HG02870 (cell line): Measurements from ENCODE around the gene SELENOF.

Experiments used
- ATAC-seq: cut with Tn5 transposase; IDR thresholded peaks from one replicate; pipeline ENCODE4 v1.9.1; 2021; ENCODE audit warnings: mild to moderate bottlenecking, moderate library complexity; ENCODE audit not compliant: unreplicated experiment

The SELENOF gene

GRCh38 chr1:86913896-86914600, at the start of gene SELENOF:
Gene SELENOF, minus strand, starts transcription at chr1:86914126. Its CDS starts 15 bp downstream, at chr1:86914111.
- peak; percentile 79 for ATAC-seq

GRCh38 chr1:86960548-86960947, 46.6 kb upstream of the SELENOF start:
- no peak for ATAC-seq

DNA sequence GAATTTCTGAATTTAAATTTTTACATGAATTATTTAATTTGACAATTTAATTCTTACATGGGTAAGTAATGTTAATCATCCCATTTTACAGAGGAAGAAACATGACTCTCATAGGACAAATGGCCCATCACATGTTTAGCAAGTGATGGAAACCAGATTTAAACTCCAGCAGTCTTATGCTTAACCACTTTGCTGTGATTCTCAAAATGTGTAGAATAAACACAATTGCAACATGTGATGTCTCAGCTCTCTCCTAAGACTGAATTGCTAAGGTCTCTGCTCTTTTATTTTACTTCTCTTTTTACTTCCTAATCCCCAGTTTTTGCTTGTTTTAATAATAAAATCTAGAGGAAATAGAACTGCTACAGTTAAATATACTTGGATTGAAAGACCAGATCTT, 43.3 kb upstream of the SELENOF start:
- no peak for ATAC-seq

GRCh38 chr1:86956221-86956620, 42.3 kb upstream of the SELENOF start:
- ATAC-seq, result no peak

GRCh38 chr1:86955678-86956077, 41.8 kb upstream of the SELENOF start:
- ATAC-seq, result no peak

DNA sequence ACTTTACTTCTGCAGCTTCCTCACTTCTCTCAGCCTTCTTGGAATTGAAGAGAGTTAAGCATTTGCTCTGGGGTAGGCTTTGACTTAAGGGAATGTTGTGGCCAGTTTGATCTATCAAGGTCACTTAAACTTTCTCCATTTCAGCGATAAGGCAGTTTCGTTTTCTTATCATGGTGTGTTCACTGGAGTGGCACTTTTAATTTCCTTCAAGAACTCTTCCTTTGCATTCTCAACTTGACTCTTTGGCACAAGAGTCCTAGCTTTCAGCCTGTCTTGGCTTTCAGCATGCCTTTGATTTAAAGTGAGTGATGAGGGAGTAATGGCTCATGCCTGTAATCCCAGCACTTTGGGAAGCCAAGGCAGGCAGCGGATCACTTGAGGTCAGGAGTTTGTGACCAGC, 39.2 kb upstream of the SELENOF start:
- no peak for ATAC-seq

GRCh38 chr1:86951430-86951829, 37.5 kb upstream of the SELENOF start:
- no peak for ATAC-seq

DNA sequence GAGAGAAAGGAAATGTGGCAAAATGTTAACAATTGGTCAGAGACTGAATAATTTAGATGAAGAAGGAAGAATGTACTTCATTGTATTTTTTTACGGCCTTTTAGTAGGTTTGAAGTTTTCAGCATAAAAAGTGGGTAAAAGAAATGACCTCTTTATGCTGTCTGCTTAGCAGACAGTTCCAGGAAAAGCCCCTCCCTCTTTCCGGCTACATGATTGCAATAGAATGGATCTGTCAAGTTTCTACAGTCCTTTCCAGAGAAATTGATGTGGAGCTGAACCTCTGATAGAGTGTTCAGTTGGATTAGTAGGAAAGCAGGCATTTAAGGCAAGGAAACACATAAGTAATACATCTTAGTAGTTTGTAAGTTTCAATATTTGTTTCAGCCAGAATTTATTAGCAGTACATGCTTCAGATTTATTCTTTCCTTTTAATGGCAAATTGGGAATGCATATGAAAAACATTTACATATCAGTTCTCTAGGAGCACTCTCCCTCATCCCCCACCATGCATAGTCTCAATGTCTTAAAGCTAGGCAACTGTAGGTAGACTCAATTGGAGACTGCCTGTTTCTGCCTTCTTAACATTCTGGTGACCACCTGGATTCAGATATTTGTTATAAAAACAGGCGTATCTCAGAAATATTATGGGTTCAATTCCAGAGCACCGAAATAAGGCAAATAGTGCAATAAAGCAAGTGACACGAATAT, 36.9 kb upstream of the SELENOF start:
- no peak for ATAC-seq

DNA sequence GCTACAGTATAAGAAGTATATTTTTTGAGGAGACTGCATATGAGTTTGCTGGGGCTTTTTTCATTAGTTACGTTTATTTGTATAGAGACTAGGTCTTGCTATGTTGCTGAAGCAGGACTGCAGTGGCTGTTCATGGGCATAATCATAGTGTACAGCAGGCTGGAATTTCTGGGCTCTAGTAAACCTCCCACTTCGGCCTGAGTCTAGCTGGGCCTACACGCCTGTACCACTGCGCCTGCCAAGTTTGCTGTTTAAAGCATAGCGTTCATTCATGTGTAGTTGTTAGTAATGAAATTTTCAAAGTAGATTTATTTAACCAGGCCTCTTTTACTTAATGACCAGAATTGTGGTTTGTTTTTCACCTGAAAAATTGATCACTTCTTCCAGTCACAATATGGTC, 34.3 kb upstream of the SELENOF start:
- no peak for ATAC-seq

- ATAC-seq, result no peak
Measured at GRCh38 chr1:86942743-86943142, 28.8 kb upstream of the SELENOF start.

DNA sequence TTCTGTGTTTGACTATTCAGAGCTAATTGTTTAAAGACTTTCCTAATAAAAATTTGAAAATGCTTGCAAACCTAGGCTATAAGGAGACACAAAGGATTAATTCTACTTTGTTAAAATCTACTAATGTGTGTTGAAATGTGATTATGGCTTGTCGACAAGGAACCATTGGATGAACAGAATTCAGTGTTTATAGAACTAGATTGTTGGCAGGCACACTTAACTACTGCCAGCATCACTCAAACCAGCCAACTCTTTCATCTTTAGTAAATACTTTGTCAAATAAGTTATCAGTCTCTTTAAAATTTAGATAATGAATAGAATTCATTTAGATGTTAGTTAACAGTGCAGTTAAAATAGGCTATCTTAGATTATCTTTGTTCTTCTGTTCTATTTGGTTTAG, 28.1 kb upstream of the SELENOF start:
- no peak for ATAC-seq

- no peak for ATAC-seq
Measured at GRCh38 chr1:86940599-86940998, 26.7 kb upstream of the SELENOF start.

DNA sequence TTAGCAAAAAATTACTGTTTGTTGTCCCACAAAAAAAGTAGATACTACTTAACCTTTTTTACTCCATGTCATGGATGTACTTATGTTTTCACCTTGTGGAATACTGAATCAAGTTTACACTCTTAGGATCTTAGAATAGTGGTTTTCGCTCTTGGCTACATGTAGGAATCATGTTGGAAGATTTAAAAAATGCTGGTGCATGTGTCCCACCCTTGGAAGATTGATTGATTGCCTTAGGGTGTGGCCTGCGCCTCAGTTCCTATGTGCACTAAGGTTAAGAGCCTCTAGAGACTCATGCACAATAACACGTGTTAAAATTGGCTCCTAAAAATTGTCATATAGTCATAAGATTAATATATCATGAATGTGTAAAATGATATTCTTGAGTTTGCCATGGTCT, 25.5 kb upstream of the SELENOF start:
- no peak for ATAC-seq

- ATAC-seq, result no peak
Measured at GRCh38 chr1:86938855-86939254, 24.9 kb upstream of the SELENOF start.

- no peak for ATAC-seq
Measured at GRCh38 chr1:86938450-86938849, 24.5 kb upstream of the SELENOF start.

- ATAC-seq, result no peak
Measured at GRCh38 chr1:86933562-86934377, 19.8 kb upstream of the SELENOF start.

DNA sequence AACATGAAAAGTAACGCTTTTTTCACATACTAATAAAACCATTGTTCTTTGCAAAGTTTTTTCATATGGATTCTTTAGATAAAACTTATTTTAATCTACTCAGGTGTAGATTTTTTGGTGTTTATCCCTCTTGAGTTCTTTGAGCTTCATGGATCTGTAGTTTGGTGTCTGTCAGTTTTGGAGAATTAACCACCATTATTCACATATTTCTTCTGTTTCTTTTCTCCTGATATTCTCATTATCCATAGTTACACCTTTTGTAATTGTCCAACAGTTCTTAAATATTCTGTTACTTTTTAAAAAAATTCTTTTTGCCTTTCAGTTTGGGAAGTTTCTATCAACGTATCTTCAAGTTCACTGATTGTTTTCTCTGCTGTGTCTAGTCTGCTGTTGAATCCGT, 19.1 kb upstream of the SELENOF start:
- ATAC-seq, result no peak

DNA sequence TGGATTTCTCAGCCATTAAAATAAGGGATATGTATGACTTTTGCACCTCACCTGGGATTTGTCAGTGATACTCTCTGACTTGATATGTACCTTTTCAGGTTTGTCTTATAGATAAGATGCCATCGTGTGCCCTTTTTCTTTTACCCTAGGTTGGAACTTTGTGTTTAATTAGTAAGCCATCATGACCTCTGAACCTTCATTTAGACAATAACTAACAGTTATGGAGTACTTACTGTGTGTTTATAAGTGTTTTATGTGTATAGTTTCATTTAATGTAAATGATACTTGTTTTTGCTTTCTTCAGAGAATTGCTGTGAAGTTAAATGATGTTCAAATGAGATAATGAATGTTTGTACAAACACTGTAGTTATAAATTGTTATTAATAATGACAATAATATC, 14.9 kb upstream of the SELENOF start:
- ATAC-seq, result no peak

DNA sequence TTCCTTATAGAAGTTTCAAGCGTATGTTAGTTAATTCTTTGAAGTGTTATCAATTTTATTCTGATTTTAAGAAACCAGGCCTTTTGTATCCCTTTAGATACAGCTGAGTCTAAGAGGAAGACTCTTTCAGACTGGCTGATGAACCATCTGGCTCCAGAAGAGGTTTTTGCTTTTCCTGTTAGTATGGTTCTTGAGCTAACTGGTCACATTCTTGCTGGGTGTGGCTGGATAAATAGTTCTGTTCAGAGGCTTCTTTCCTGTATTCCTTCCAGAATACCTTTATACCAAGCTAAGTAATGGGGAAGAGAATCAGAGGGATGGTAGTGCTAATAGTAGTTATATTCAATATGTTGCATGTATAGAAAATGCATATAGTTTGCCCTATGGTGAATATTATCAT, 13.0 kb upstream of the SELENOF start:
- no peak for ATAC-seq

DNA sequence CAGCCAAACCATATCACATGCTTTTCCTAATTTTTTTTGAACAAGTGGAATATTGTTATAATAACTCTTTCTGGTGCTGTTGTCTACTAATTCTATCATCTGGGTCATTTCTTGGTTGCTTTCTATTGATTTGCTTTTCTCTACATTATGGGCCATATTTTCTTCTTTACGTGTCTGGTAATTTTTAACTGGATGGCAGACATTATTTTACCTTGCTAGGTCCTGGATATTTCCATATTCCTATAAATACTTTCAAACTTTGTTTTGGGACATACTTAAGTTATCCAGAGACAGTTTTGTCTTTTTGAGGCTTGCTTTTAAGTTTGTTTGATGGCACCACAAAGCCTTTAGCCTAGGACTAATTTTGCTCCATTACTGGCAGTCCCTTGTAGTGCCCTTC, 11.8 kb upstream of the SELENOF start:
- ATAC-seq, result no peak

- no peak for ATAC-seq
Measured at GRCh38 chr1:86924324-86924960, 10.5 kb upstream of the SELENOF start.
